ENCODE data around the gene PFN4.

PFN4 gene

GRCh38 chr2:24076849-24077534 lies 46.1 kb downstream of the PFN4 start:
- no peaks in the 10 kb centered on the region for H4K20me1 ChIP-seq (ENCODE audit: insufficient read depth, low read length)

GRCh38 chr2:24075915-24076848 lies 47.0 kb downstream of the PFN4 start, which contains the start of gene SF3B6:
Gene SF3B6 (minus strand): TSS chr2:24076326. CDS start chr2:24076229, 97 bp downstream.
- H3K27ac ChIP-seq (ENCODE audit: low read length) = peak within 1 kb of the TSS; percentile 71; the same call in 1 of the 2 replicates
- no peak for TF ChIP-seq EZH2 (optimal IDR thresholded peaks at IDR 0.05; ENCODE audit: low read depth, low read length)
- H3K4me2 ChIP-seq (ENCODE audit: low read depth, low read length) = peak within 1 kb of the TSS; percentile 85
- H3K27me3 ChIP-seq (replicated peaks; ENCODE audit: insufficient read depth, low read length) = no peaks in the 10 kb centered on the region
- H3F3A ChIP-seq (ENCODE audit: insufficient read depth, low read length) = peaks cover 14% of the 10 kb centered on the region
- H3K9me2 ChIP-seq (replicated peaks; ENCODE audit: insufficient read depth, low read length) = no peaks in the 10 kb centered on the region
- no peaks in the 10 kb centered on the region for H3K36me3 ChIP-seq (replicated peaks; ENCODE audit: insufficient read depth, low read length)
- no peaks in the 10 kb centered on the region for H4K20me1 ChIP-seq (ENCODE audit: insufficient read depth, low read length)
- DNase-seq = peak; percentile 100
- H3K79me2 ChIP-seq (ENCODE audit: low read length) = peaks cover 45% of the 10 kb centered on the region
- no peaks in the 10 kb centered on the region for H3K9me3 ChIP-seq (replicated peaks; ENCODE audit: insufficient read depth, low read length)
- peak within 1 kb of the TSS; percentile 78 for H3K9ac ChIP-seq (ENCODE audit: low read length)
- peak within 1 kb of the TSS; percentile 86 for H3K4me3 ChIP-seq (ENCODE audit: low read length)
- peaks cover 13% of the 10 kb centered on the region for H3K4me1 ChIP-seq (ENCODE audit: low read length)
- peak within 1 kb of the TSS; percentile 85 for H2AFZ ChIP-seq (ENCODE audit: low read length)

More at GRCh38 chr2:24076849-24077534, 46.1 kb downstream of the PFN4 start:
- Histone ChIP-seq H3K27ac (ENCODE audit: low read length) (peak overlapping the region; percentile 35; the same call in 1 of the 2 replicates), H3K9me3 (replicated peaks; ENCODE audit: insufficient read depth, low read length) (no peaks in the 10 kb centered on the region), H3K36me3 (replicated peaks; ENCODE audit: insufficient read depth, low read length) (no peaks in the 10 kb centered on the region), H3K27me3 (replicated peaks; ENCODE audit: insufficient read depth, low read length) (no peaks in the 10 kb centered on the region), H3K79me2 (ENCODE audit: low read length) (peaks cover 39% of the 10 kb centered on the region), H3K4me1 (ENCODE audit: low read length) (peaks cover 13% of the 10 kb centered on the region), H2AFZ (ENCODE audit: low read length) (peak overlapping the region; percentile 74), H3K4me3 (ENCODE audit: low read length) (peak overlapping the region; percentile 86), H3K9ac (ENCODE audit: low read length) (peak overlapping the region; percentile 63), H3F3A (ENCODE audit: insufficient read depth, low read length) (peaks cover 14% of the 10 kb centered on the region), H3K9me2 (replicated peaks; ENCODE audit: insufficient read depth, low read length) (no peaks in the 10 kb centered on the region), H3K4me2 (ENCODE audit: low read depth, low read length) (peak overlapping the region; percentile 85)
- peak; percentile 21 for DNase-seq
- TF ChIP-seq EZH2 (optimal IDR thresholded peaks at IDR 0.05; ENCODE audit: low read depth, low read length) (no peak), EZH2phosphoT487 (IDR thresholded peaks at IDR 0.05; ENCODE audit: low read length) (no peak)
- TF ChIP-seq, protein P1, sequence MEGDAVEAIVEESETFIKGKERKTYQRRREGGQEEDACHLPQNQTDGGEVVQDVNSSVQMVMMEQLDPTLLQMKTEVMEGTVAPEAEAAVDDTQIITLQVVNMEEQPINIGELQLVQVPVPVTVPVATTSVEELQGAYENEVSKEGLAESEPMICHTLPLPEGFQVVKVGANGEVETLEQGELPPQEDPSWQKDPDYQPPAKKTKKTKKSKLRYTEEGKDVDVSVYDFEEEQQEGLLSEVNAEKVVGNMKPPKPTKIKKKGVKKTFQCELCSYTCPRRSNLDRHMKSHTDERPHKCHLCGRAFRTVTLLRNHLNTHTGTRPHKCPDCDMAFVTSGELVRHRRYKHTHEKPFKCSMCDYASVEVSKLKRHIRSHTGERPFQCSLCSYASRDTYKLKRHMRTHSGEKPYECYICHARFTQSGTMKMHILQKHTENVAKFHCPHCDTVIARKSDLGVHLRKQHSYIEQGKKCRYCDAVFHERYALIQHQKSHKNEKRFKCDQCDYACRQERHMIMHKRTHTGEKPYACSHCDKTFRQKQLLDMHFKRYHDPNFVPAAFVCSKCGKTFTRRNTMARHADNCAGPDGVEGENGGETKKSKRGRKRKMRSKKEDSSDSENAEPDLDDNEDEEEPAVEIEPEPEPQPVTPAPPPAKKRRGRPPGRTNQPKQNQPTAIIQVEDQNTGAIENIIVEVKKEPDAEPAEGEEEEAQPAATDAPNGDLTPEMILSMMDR (IDR thresholded peaks at IDR 0.05; ENCODE audit: low read length) = no peak

DNA sequence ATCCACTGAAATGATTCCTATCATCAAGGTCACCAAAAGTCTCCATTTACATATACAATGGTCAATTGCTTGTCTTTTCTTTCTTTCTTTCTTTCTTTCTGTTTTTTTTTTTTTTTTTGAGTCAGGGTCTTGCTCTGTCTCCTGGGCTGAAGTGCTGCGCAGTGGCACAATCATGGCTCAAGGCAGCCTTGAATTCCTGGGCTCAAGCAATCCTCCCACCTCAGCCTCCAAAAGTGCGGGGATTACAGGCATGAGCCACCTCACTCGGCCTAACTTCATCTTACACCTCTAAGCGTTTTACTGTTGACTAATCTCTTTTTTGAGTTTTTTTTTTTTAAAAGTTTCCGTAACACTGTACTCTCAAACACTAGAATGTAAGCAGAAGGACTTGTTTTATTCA lies 47.9 kb downstream of the PFN4 start:
- no peak for TF ChIP-seq EZH2 (optimal IDR thresholded peaks at IDR 0.05; ENCODE audit: low read depth, low read length)

GRCh38 chr2:24073816-24074215 lies 49.3 kb downstream of the PFN4 start:
- peaks cover 13% of the 10 kb centered on the region for H3K4me1 ChIP-seq (ENCODE audit: low read length)
- H4K20me1 ChIP-seq (ENCODE audit: insufficient read depth, low read length) = no peaks in the 10 kb centered on the region
- H3K4me2 ChIP-seq (ENCODE audit: low read depth, low read length) = no peak overlapping the region
- no peaks in the 10 kb centered on the region for H3K9me3 ChIP-seq (replicated peaks; ENCODE audit: insufficient read depth, low read length)
- TF ChIP-seq EZH2phosphoT487 (IDR thresholded peaks at IDR 0.05; ENCODE audit: low read length) (no peak), EZH2 (optimal IDR thresholded peaks at IDR 0.05; ENCODE audit: low read depth, low read length) (no peak)
- TF ChIP-seq, protein P1 (IDR thresholded peaks at IDR 0.05; ENCODE audit: low read length) = no peak
- H2AFZ ChIP-seq (ENCODE audit: low read length) = no peak overlapping the region
- H3K9ac ChIP-seq (ENCODE audit: low read length) = no peak overlapping the region
- H3F3A ChIP-seq (ENCODE audit: insufficient read depth, low read length) = peaks cover 14% of the 10 kb centered on the region
- H3K9me2 ChIP-seq (replicated peaks; ENCODE audit: insufficient read depth, low read length) = no peaks in the 10 kb centered on the region
- no peak for DNase-seq
- no peak overlapping the region for H3K4me3 ChIP-seq (ENCODE audit: low read length)
- H3K79me2 ChIP-seq (ENCODE audit: low read length) = peaks cover 49% of the 10 kb centered on the region
- no peaks in the 10 kb centered on the region for H3K27me3 ChIP-seq (replicated peaks; ENCODE audit: insufficient read depth, low read length)
- H3K36me3 ChIP-seq (replicated peaks; ENCODE audit: insufficient read depth, low read length) = no peaks in the 10 kb centered on the region
- no peak overlapping the region for H3K27ac ChIP-seq (ENCODE audit: low read length)

More for the DNA sequence above, 47.9 kb downstream of the PFN4 start:
- H3K27me3 ChIP-seq (replicated peaks; ENCODE audit: insufficient read depth, low read length) = no peaks in the 10 kb centered on the region
- no peaks in the 10 kb centered on the region for H3K9me2 ChIP-seq (replicated peaks; ENCODE audit: insufficient read depth, low read length)
- H3K4me1 ChIP-seq (ENCODE audit: low read length) = peaks cover 13% of the 10 kb centered on the region
- H3K27ac ChIP-seq (ENCODE audit: low read length) = no peak overlapping the region
- peak overlapping the region; percentile 85; the same call in 1 of the 2 replicates for H2AFZ ChIP-seq (ENCODE audit: low read length)
- H3K4me2 ChIP-seq (ENCODE audit: low read depth, low read length) = peak overlapping the region; percentile 85
- H3K79me2 ChIP-seq (ENCODE audit: low read length) = peaks cover 49% of the 10 kb centered on the region
- H3K9ac ChIP-seq (ENCODE audit: low read length) = peak overlapping the region; percentile 78
- H3K9me3 ChIP-seq (replicated peaks; ENCODE audit: insufficient read depth, low read length) = no peaks in the 10 kb centered on the region
- H3K36me3 ChIP-seq (replicated peaks; ENCODE audit: insufficient read depth, low read length) = no peaks in the 10 kb centered on the region
- no peak for DNase-seq
- peak overlapping the region; percentile 86 for H3K4me3 ChIP-seq (ENCODE audit: low read length)
- H3F3A ChIP-seq (ENCODE audit: insufficient read depth, low read length) = peaks cover 14% of the 10 kb centered on the region
- no peaks in the 10 kb centered on the region for H4K20me1 ChIP-seq (ENCODE audit: insufficient read depth, low read length)

All from MM.1S (cell line).